Caco-2 (cell line): Measurements from ENCODE around the gene RPS6KC1. TPM values are rescaled to one million over a fixed set of nuclear protein-coding genes. Genes with fewer than 3 reads are reported as not detected.

Experiments
- BruUV-seq: library from RNA; stranded (reverse); fragments of 400-500 nt; replicated peaks from 2 replicates; lab custom pipeline; 2021; lab: Mats Ljungman, UMichigan
- CTCF ChIA-PET: fragments of 300-600 bp; sonication (Branson Sonifier 250); formaldehyde crosslinking; loops from one replicate; lab custom pipeline; 2022; ENCODE audit warnings: antibody characterized with exemption; lab: Charles Lee
- POLR2A ChIA-PET: fragments of 300-600 bp; sonication (Branson Sonifier 250); formaldehyde crosslinking; loops from one replicate; lab custom pipeline; 2022; ENCODE audit warnings: antibody characterized with exemption; lab: Charles Lee
- DNase-seq, 2 experiments: peaks; one replicate each; pipeline versions ENCODE4 v3.0.0 to v3.0.0-alpha.2; 2020 to 2022
- H3K27me3 ChIP-seq: replicated peaks from 2 replicates; pipeline ENCODE4 v1.6.0; 2011; ENCODE audit warnings: low read length; ENCODE audit not compliant: control insufficient read depth, insufficient read depth
- H3K36me3 ChIP-seq: 2 replicates; pipeline ENCODE4 v1.5.1; 2011; ENCODE audit warnings: low read length; ENCODE audit not compliant: control insufficient read depth, insufficient read depth
- H3K4me1 ChIP-seq: fragments of 250-450 bp; sonication (Bioruptor Pico); 2 replicates; pipeline ENCODE4 v1.5.1; 2020; ENCODE audit warnings: mild to moderate bottlenecking
- H3K4me3 ChIP-seq: 2 replicates; pipeline ENCODE4 v1.5.1; 2011; ENCODE audit warnings: low read depth, mild to moderate bottlenecking, control low read depth, low read length
- H3K9me3 ChIP-seq: fragments of 250-450 bp; sonication (Bioruptor Pico); 2 replicates; pipeline ENCODE4 v1.5.1; 2020; ENCODE audit warnings: mild to moderate bottlenecking, moderate library complexity
- H3K27ac Mint-ChIP-seq: one replicate; pipeline ENCODE4 v1.8.0; 2022; ENCODE audit warnings: mixed read lengths; ENCODE audit not compliant: unreplicated experiment
- H3K27me3 Mint-ChIP-seq: one replicate; pipeline ENCODE4 v1.8.0; 2022; ENCODE audit warnings: mixed read lengths; ENCODE audit not compliant: insufficient read depth, unreplicated experiment
- H3K36me3 Mint-ChIP-seq: one replicate; pipeline ENCODE4 v1.8.0; 2022; ENCODE audit warnings: mild to moderate bottlenecking, mixed read lengths; ENCODE audit not compliant: insufficient read depth, unreplicated experiment
- H3K4me1 Mint-ChIP-seq: one replicate; pipeline ENCODE4 v1.8.0; 2022; ENCODE audit warnings: low read depth, mixed read lengths; ENCODE audit not compliant: unreplicated experiment
- H3K4me3 Mint-ChIP-seq: one replicate; pipeline ENCODE4 v1.8.0; 2022; ENCODE audit warnings: mild to moderate bottlenecking, moderate library complexity, mixed read lengths; ENCODE audit not compliant: unreplicated experiment
- H3K9me3 Mint-ChIP-seq: one replicate; pipeline ENCODE4 v1.8.0; 2022; ENCODE audit warnings: mixed read lengths; ENCODE audit not compliant: unreplicated experiment
- intact Hi-C: fragments of 100-400 bp; cut with micrococcal nuclease; formaldehyde crosslinking; loops from one replicate; pipeline ENCODE4 v1.10.0; 2022; ENCODE audit not compliant: unreplicated experiment
- total RNA-seq: library from RNA; stranded (reverse); gene quantifications from 2 replicates; pipeline ENCODE4 v1.2.3, GENCODE V29; 2022
- TF ChIP-seq, protein P1 (sequence below), 2 experiments: fragments of 200-600 bp in 1 of 2; IDR thresholded peaks; 1 replicate in 1 of 2; 2 replicates in 1 of 2; pipeline versions ENCODE4 v1.5.1 to v1.8.0; 2011 to 2022; ENCODE audit warnings: antibody characterized with exemption in 1 of 2, control low read depth in 1 of 2, inconsistent platforms in 1 of 2, low read depth in 1 of 2, low read length in 1 of 2, mild to moderate bottlenecking in 1 of 2, moderate library complexity in 1 of 2; ENCODE audit not compliant: insufficient read depth in 1 of 2, severe bottlenecking in 1 of 2, unreplicated experiment in 1 of 2

The RPS6KC1 gene
- total RNA-seq, 1 experiment from 2014 or later: 16.4 TPM

GRCh38 chr1:213054142-213054541 lies 3.1 kb downstream of the RPS6KC1 start:
- TF ChIP-seq, protein P1, sequence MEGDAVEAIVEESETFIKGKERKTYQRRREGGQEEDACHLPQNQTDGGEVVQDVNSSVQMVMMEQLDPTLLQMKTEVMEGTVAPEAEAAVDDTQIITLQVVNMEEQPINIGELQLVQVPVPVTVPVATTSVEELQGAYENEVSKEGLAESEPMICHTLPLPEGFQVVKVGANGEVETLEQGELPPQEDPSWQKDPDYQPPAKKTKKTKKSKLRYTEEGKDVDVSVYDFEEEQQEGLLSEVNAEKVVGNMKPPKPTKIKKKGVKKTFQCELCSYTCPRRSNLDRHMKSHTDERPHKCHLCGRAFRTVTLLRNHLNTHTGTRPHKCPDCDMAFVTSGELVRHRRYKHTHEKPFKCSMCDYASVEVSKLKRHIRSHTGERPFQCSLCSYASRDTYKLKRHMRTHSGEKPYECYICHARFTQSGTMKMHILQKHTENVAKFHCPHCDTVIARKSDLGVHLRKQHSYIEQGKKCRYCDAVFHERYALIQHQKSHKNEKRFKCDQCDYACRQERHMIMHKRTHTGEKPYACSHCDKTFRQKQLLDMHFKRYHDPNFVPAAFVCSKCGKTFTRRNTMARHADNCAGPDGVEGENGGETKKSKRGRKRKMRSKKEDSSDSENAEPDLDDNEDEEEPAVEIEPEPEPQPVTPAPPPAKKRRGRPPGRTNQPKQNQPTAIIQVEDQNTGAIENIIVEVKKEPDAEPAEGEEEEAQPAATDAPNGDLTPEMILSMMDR (IDR thresholded peaks at IDR 0.05; ENCODE audit: insufficient read depth in 1 of 2, low read depth in 1 of 2, low read length in 1 of 2, severe bottlenecking in 1 of 2, unreplicated experiment in 1 of 2): no peak
- H3K9me3 ChIP-seq: peaks cover 3% of the 10 kb centered on the region
- no peaks in the 10 kb centered on the region for H3K27me3 ChIP-seq
- peaks cover 16% of the 10 kb centered on the region for H3K4me1 Mint-ChIP-seq
- intact Hi-C loops: no loop called here
- ChIA-PET CTCF (no interaction called here), POLR2A (no interaction called here)
- no peaks in the 10 kb centered on the region for H3K36me3 Mint-ChIP-seq
- no peak overlapping the region for H3K27ac Mint-ChIP-seq
- no peak for DNase-seq
- H3K4me3 ChIP-seq: no peak overlapping the region
- no peaks in the 10 kb centered on the region for H3K27me3 Mint-ChIP-seq
- BruUV-seq: no TSS peak
- no peaks in the 10 kb centered on the region for H3K36me3 ChIP-seq
- H3K4me1 ChIP-seq: peaks cover 18% of the 10 kb centered on the region
- no peaks in the 10 kb centered on the region for H3K9me3 Mint-ChIP-seq
- H3K4me3 Mint-ChIP-seq: no peak overlapping the region

GRCh38 chr1:213054733-213055591 lies 3.9 kb downstream of the RPS6KC1 start:
- H3K4me1 ChIP-seq: peaks cover 18% of the 10 kb centered on the region
- no peaks in the 10 kb centered on the region for H3K27me3 ChIP-seq
- TF ChIP-seq, protein P1 (IDR thresholded peaks at IDR 0.05; ENCODE audit: insufficient read depth in 1 of 2, low read depth in 1 of 2, low read length in 1 of 2, severe bottlenecking in 1 of 2, unreplicated experiment in 1 of 2): no peak
- ChIA-PET POLR2A (no interaction called here), CTCF (no interaction called here)
- no peak overlapping the region for H3K4me3 Mint-ChIP-seq
- H3K27ac Mint-ChIP-seq: no peak overlapping the region
- H3K9me3 ChIP-seq: peaks cover 5% of the 10 kb centered on the region
- DNase-seq: no peak
- intact Hi-C loops: no loop called here
- no peaks in the 10 kb centered on the region for H3K27me3 Mint-ChIP-seq
- H3K4me3 ChIP-seq: no peak overlapping the region
- H3K9me3 Mint-ChIP-seq: no peaks in the 10 kb centered on the region
- peaks cover 15% of the 10 kb centered on the region for H3K4me1 Mint-ChIP-seq
- no TSS peak for BruUV-seq
- H3K36me3 ChIP-seq: no peaks in the 10 kb centered on the region
- H3K36me3 Mint-ChIP-seq: no peaks in the 10 kb centered on the region

GRCh38 chr1:213055767-213056166 lies 4.7 kb downstream of the RPS6KC1 start:
- TF ChIP-seq, protein P1 (IDR thresholded peaks at IDR 0.05; ENCODE audit: insufficient read depth in 1 of 2, low read depth in 1 of 2, low read length in 1 of 2, severe bottlenecking in 1 of 2, unreplicated experiment in 1 of 2): no peak
- no peak for DNase-seq
- Histone ChIP-seq H3K9me3 (peaks cover 5% of the 10 kb centered on the region), H3K27me3 (no peaks in the 10 kb centered on the region), H3K4me3 (no peak overlapping the region), H3K36me3 (no peaks in the 10 kb centered on the region), H3K4me1 (peaks cover 12% of the 10 kb centered on the region; the same call in 1 of the 2 replicates)
- no TSS peak for BruUV-seq
- Mint-ChIP-seq H3K4me3 (no peak overlapping the region), H3K27me3 (no peaks in the 10 kb centered on the region), H3K9me3 (no peaks in the 10 kb centered on the region), H3K27ac (no peak overlapping the region), H3K4me1 (peaks cover 7% of the 10 kb centered on the region), H3K36me3 (no peaks in the 10 kb centered on the region)
- intact Hi-C loops: no loop called here
- ChIA-PET CTCF (no interaction called here), POLR2A (no interaction called here)
